Prostate gland (tissue), 2 donors: ENCODE measurements around the gene HBP1.

Source experiments
- CTCF ChIP-seq, 4 experiments: fragments of 200-600 bp in 2 of 4; fragments of 450-650 bp in 2 of 4; sonication (generic) in 2 of 4; IDR thresholded peaks; 1 replicate in 3 of 4; 2 replicates in 1 of 4; pipeline ENCODE4 v1.5.1; 2016 to 2019; ENCODE audit warnings: antibody characterized with exemption in 4 of 4, mild to moderate bottlenecking in 2 of 4, moderate library complexity in 2 of 4
- POLR2A ChIP-seq: fragments of 450-650 bp; IDR thresholded peaks from one replicate; pipeline ENCODE4 v1.6.1; 2016; ENCODE audit warnings: antibody characterized with exemption, mild to moderate bottlenecking
- POLR2AphosphoS5 ChIP-seq: sonication (generic); formaldehyde crosslinking; IDR thresholded peaks from one replicate; pipeline ENCODE4 v1.6.1; 2017; ENCODE audit warnings: antibody characterized with exemption

GRCh38 chr7:107148721-107149120, 20.1 kb upstream of the HBP1 start:
- TF ChIP-seq POLR2AphosphoS5: no peak
- TF ChIP-seq CTCF (IDR thresholded peaks at IDR 0.05): no peak
- no peak for TF ChIP-seq POLR2A
